HEK293T (cell line): ENCODE results near the gene POLDIP3.

Experiments
- CTCF ChIA-PET: fragments of 350-600 bp; formaldehyde crosslinking; extraction: SDS; loops from one replicate; lab custom pipeline; 2021; ENCODE audit warnings: antibody characterized with exemption, inconsistent platforms; lab: Yijun Ruan, JAX
- POLR2A ChIA-PET: fragments of 350-600 bp; formaldehyde crosslinking; extraction: SDS; loops from one replicate; lab custom pipeline; 2020; ENCODE audit warnings: antibody characterized with exemption, inconsistent platforms; lab: Yijun Ruan, JAX
- DNase-seq: peaks from one replicate; pipeline ENCODE4 v3.0.0; 2012; ENCODE audit warnings: mixed read lengths; ENCODE audit errors: extremely low spot score
- ARNT ChIP-seq: fragments of 450-650 bp; IDR thresholded peaks from 2 replicates; pipeline ENCODE4 v1.6.1; 2017; ENCODE audit warnings: mild to moderate bottlenecking
- BHLHE40 ChIP-seq: fragments of 450-650 bp; IDR thresholded peaks from 2 replicates; pipeline ENCODE4 v1.6.1; 2016; ENCODE audit warnings: mild to moderate bottlenecking, moderate library complexity, borderline replicate concordance
- CTBP1 ChIP-seq: fragments of 450-650 bp; IDR thresholded peaks from 2 replicates; pipeline ENCODE4 v1.6.1; 2016; ENCODE audit warnings: borderline replicate concordance
- ELF4 ChIP-seq: fragments of 450-650 bp; IDR thresholded peaks from 2 replicates; pipeline ENCODE4 v1.6.1; 2017; ENCODE audit warnings: antibody characterized with exemption
- FOXA1 ChIP-seq: fragments of 450-650 bp; IDR thresholded peaks from 2 replicates; pipeline ENCODE4 v1.6.1; 2016; ENCODE audit warnings: mild to moderate bottlenecking
- FOXK2 ChIP-seq: fragments of 450-650 bp; IDR thresholded peaks from 2 replicates; pipeline ENCODE4 v1.6.1; 2016; ENCODE audit warnings: mild to moderate bottlenecking
- FOXM1 ChIP-seq: fragments of 450-650 bp; IDR thresholded peaks from 2 replicates; pipeline ENCODE4 v1.6.1; 2017; ENCODE audit warnings: mild to moderate bottlenecking, borderline replicate concordance
- HDGF ChIP-seq: fragments of 450-650 bp; IDR thresholded peaks from 2 replicates; pipeline ENCODE4 v1.6.1; 2017; ENCODE audit warnings: antibody characterized with exemption, borderline replicate concordance
- L3MBTL2 ChIP-seq: fragments of 450-650 bp; conservative IDR thresholded peaks from 2 replicates; pipeline ENCODE4 v1.6.1; 2016; ENCODE audit warnings: mild to moderate bottlenecking
- LEF1 ChIP-seq: fragments of 450-650 bp; IDR thresholded peaks from 2 replicates; pipeline ENCODE4 v1.6.1; 2017; ENCODE audit warnings: mild to moderate bottlenecking, borderline replicate concordance
- NFRKB ChIP-seq: fragments of 450-650 bp; IDR thresholded peaks from 2 replicates; pipeline ENCODE4 v1.6.1; 2016; ENCODE audit warnings: mild to moderate bottlenecking, moderate library complexity
- PKNOX1 ChIP-seq: fragments of 450-650 bp; IDR thresholded peaks from 2 replicates; pipeline ENCODE4 v1.6.1; 2016
- SP1 ChIP-seq: fragments of 450-650 bp; IDR thresholded peaks from 2 replicates; pipeline ENCODE4 v1.6.1; 2017
- SUZ12 ChIP-seq: fragments of 450-650 bp; IDR thresholded peaks from 2 replicates; pipeline ENCODE4 v1.6.1; 2016; ENCODE audit warnings: mild to moderate bottlenecking
- TARDBP ChIP-seq: fragments of 450-650 bp; IDR thresholded peaks from 2 replicates; pipeline ENCODE4 v1.6.1; 2016
- ZNF384 ChIP-seq: fragments of 450-650 bp; IDR thresholded peaks from 2 replicates; pipeline ENCODE4 v1.6.1; 2016

Gene POLDIP3

GRCh38 chr22:42651134-42651533 is 36.5 kb upstream of the POLDIP3 start:
- POLR2A ChIA-PET, result interaction anchor here (3.5 kb wide), 1 partner anchor 36 kb away, joined by 24 read pairs; the partner anchor contains the start of gene POLDIP3
- DNase-seq, result no peak

GRCh38 chr22:42649246-42650099 is 34.8 kb upstream of the POLDIP3 start, which contains the start of gene CYB5R3:
Gene CYB5R3 (minus strand): TSS chr22:42649392. CDS start chr22:42649315, 77 bp downstream.
- peak; percentile 95 for DNase-seq

More at GRCh38 chr22:42651134-42651533, 36.5 kb upstream of the POLDIP3 start:
- CTCF ChIA-PET, result interaction anchor here (0.7 kb wide), 2 partner anchors 14 to 113 kb away, joined by 3 to 7 read pairs; no protein-coding TSS in a partner anchor
- TF ChIP-seq ELF4 (no peak), SP1 (no peak), ARNT (no peak), BHLHE40 (no peak), TARDBP (no peak), NFRKB (no peak), L3MBTL2 (no peak), PKNOX1 (no peak), FOXA1 (no peak), FOXM1 (no peak), ZNF384 (no peak), HDGF (no peak), CTBP1 (no peak), SUZ12 (no peak)

GRCh38 chr22:42648368-42649245 is 33.9 kb upstream of the POLDIP3 start:
- no peak for DNase-seq
- POLR2A ChIA-PET, result interaction anchor here (0.8 to 3.8 kb wide), 10 partner anchors 11 to 539 kb away, joined by 3 to 24 read pairs (median 4); partner anchors contain the start of genes ATP5MGL and POLDIP3

More at GRCh38 chr22:42649246-42650099, 34.8 kb upstream of the POLDIP3 start, which contains the start of gene CYB5R3:
- TF ChIP-seq L3MBTL2 (no peak), SP1 (no peak), CTBP1 (no peak), FOXA1 (no peak), FOXM1 (no peak)
- ChIA-PET CTCF (interaction anchor here (1.1 kb wide), 1 partner anchor 26 kb away, joined by 3 read pairs; no protein-coding TSS in a partner anchor), POLR2A (interaction anchor here (0.8 to 3.8 kb wide), 10 partner anchors 11 to 538 kb away, joined by 3 to 24 read pairs (median 4); partner anchors contain the start of genes ATP5MGL and POLDIP3)

GRCh38 chr22:42648017-42648367 is 33.3 kb upstream of the POLDIP3 start:
- ChIA-PET POLR2A (interaction anchor here (1.9 to 3.8 kb wide), 4 partner anchors 10 to 50 kb away, joined by 9 to 24 read pairs (median 16); partner anchors contain the start of genes ATP5MGL and POLDIP3), CTCF (no interaction called here)
- TF ChIP-seq FOXK2, result no peak
- no peak for TF ChIP-seq SP1
- no peak for TF ChIP-seq FOXM1
- no peak for TF ChIP-seq PKNOX1
- no peak for TF ChIP-seq SUZ12
- TF ChIP-seq BHLHE40, result no peak
- no peak for TF ChIP-seq ARNT
- TF ChIP-seq TARDBP, result no peak
- no peak for TF ChIP-seq CTBP1
- no peak for TF ChIP-seq HDGF
- no peak for TF ChIP-seq ELF4
- DNase-seq, result no peak

More at GRCh38 chr22:42648368-42649245, 33.9 kb upstream of the POLDIP3 start:
- TF ChIP-seq FOXK2 (no peak), SUZ12 (no peak), LEF1 (no peak), ARNT (no peak), FOXM1 (no peak), TARDBP (no peak), ELF4 (no peak)
- CTCF ChIA-PET, result interaction anchor here (1.1 kb wide), 1 partner anchor 25 kb away, joined by 3 read pairs; no protein-coding TSS in a partner anchor

- DNase-seq, result no peak
- TF ChIP-seq FOXK2 (no peak), FOXA1 (no peak), ELF4 (no peak)
- CTCF ChIA-PET, result no interaction called here
- POLR2A ChIA-PET, result interaction anchor here (1.5 to 3.8 kb wide), 4 partner anchors 9 to 31 kb away, joined by 3 to 22 read pairs (median 7); partner anchors contain the start of gene ATP5MGL
Observed at GRCh38 chr22:42646569-42647525, 32.2 kb upstream of the POLDIP3 start.
